Measurements from ENCODE around the gene HOXC6.
A peak's percentile ranks its signal among the peaks of the same experiment; 100 is the strongest.

Gene HOXC6

DNA sequence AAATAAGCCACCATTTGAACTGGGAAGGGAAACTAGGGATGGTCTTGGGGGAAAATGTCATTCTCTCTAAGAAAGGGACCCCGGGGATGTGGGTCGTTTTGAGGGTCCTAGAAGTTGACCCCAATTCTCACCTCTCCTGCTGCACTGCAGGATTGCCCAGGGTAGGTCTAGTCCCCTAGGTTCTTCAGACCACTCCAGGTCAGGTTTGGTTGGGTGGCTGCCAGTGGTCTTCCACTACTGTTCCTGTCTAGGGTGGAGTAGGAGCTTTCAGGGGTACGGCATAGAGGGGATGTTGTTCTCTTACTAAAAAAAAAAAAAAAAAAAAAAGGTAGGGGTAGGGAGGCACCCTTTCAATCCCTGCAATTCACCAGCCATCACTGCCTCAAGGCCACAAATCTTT lies 12.2 kb upstream of the HOXC6 start:
- DNase-seq: no peak

DNA sequence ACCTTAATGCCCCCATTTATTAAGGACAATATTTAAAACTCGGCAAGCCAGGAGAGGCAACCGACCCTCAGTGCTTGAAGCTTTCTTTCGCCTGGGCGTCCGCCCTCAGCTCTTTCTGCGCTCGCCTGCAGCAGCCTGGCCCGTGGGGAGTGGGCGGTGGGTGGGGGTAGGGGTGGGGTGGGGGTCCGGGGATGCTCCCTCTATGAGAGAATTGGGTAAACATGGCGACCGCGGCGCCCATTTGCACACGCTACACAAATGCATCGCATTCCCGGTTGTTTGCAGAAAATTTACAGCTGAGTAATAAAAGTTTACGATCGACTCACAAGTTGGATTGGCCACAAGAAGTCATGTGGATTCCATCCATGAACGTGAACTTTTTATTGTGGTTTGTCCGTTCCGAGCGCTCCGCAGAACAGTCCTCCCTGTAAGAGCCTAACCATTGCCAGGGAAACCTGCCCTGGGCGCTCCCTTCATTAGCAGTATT lies 11.7 kb upstream of the HOXC6 start:
- peak; percentile 20 to 34 for DNase-seq

- DNase-seq: peak; percentile 72 to 76
Observed at GRCh38 chr12:54017027-54017788, 11.0 kb upstream of the HOXC6 start.

GRCh38 chr12:54017878-54018467 lies 10.3 kb upstream of the HOXC6 start:
- DNase-seq: peak; percentile 91 to 93

- peak; percentile 20 to 24 for DNase-seq
Observed at GRCh38 chr12:54018468-54018984, 9.7 kb upstream of the HOXC6 start.

GRCh38 chr12:54019091-54019811 lies 9.0 kb upstream of the HOXC6 start:
- no peak for DNase-seq

GRCh38 chr12:54019924-54020590 lies 8.2 kb upstream of the HOXC6 start:
- DNase-seq: no peak

DNA sequence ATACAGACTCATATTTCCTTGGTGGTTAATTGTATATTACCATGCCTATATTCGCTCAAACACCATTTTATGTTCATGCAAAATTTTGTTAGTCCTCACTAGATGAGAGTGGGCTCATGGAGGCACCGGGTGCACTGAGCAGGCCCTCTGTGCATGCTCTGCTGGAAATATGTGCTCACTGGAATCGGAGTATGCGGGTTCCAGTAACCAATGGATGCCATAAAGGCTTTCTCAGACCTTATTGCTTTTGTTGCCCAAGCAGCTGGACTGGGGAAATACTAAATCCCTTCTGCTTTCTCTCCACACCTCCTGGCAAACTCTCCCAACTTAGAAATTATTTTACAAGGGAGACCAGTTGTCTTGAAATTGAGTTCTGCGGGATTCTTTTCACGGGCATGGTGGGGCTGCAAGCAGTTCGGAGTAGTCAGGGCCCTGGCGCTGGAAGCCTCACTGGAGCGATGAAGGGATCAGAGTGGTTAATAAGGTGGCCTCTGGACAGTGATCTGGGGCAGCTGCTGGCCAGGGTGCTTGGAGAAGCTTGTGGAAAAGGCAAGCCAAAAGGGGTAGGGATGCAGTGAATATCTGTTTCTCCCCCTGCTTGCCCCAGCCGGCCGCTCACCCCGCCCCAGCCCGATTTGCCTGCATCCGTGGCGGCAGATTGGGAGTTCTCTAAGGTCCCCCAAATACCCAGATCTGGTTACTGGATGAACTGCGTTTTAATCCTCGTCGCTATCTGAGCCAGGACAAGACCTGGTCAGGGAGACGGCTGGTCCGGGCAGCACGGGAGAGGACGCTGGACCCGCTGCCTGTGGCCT lies 7.4 kb upstream of the HOXC6 start:
- DNase-seq: no peak

DNA sequence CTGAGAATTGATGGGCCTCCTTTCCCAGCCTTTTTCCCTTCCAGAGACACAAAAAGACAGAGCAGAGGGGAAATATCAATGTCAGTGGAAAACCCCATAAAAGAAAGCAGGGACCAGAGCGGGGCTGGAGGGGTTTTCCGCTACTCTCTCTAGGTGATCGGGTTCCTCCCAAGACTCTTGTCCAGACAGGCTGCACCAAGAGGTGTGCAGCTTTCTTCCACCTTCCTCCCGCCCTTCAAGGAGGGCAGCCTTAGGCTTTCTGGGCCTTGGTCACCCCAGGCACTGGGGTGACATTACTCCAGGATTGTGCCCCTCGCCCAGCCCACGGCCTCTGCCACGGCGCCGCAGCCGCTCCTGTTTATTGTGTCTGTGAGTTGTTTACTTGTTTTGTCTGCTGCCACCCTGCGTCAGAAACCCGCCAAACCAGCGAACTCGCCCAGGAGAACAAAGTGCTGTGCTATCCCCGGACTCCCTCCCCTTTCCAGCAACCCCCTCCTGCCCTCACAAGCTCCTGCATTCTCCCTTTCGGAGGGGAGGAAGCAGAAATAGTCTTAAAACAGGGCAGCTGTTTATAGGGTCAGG lies 6.7 kb upstream of the HOXC6 start:
- DNase-seq: peak in 1 of 2 experiments; percentile 25

DNA sequence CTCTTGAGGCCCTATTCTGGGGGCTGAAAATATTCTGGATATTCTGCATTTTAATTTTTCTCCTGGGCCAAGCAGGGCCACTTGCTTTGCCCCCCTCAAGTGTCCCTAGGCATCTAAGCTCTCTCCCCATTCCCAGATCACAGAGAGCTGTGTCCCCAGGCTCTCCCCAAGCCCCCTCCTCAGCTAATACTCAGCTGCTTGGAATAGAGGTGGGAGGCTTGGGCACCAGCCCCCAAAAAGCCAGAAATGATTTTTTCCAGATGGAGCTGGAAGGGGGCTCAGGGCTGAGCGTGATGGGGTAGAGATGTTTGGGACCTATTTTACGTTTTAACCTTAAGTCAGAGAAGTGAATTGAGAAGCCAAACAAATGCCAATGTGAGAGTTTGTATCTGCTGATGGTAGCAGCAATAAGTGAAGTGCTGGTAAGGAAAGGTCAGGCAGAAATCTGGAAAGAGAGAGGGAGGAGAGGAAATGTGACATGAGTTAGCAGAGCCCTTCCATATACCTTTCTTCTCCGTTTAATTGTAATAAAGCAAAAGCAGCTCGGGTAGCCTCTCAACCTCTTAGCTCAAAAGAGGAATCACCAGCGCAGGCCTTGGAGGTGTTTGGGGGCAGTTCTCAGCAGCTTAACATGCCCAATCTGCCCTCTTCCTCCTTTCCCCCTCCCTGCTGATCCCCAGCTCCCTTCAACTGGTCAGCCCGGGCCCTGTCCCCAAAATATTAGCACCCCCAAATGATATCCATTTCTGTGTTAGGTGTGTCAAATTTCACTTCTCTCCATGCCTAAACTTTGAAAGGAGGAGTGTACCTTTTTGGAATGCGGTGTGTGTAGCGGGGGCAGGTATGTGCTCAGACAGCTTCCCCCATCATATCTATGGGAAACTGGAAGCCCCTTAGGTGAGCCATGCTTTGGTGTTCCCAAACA lies 5.0 kb upstream of the HOXC6 start:
- no peak for DNase-seq

GRCh38 chr12:54024127-54024526 lies 4.1 kb upstream of the HOXC6 start:
- DNase-seq: no peak

DNA sequence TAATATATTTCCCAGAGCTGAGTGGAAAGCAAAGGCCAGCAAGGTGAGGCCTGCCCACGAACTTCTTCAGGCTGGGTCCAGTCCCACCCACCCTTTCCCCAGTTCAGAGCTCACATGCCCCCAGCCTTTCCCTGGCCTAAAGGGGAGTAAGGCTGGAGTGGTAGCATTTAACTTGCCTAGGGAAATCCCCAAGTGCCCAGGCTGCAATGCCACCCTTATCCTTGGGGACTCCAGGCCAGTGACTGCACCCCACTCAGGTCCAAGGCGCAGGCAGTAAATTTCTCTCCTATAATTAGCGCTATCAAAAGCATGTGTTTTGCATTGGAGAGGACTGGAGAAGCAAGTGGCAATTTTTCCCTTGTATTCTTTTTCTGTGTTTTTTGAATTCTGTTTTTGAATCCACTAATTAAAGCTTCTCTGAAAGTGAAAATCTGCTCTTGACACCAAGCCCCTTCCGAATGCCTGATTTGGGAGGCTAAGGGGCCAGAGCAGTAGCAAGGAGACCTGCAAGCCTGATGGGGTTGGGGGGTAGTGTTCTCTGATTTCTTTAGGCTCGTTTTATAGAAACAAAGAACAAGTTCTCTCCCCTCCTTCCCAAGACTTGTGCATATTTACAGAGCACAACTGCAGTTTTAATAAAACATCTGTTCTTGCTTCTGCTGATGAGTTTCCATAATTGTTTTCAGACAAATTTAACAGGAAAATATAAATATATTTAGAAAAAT lies 3.5 kb upstream of the HOXC6 start:
- DNase-seq: no peak

- no peak for DNase-seq
Observed at GRCh38 chr12:54025499-54026405, 2.5 kb upstream of the HOXC6 start.

- no peak for DNase-seq
Observed at GRCh38 chr12:54026640-54027441, 1.4 kb upstream of the HOXC6 start.

GRCh38 chr12:54027442-54027786 lies 826 bp upstream of the HOXC6 start:
- DNase-seq: no peak

GRCh38 chr12:54029529-54030441 lies 1.5 kb downstream of the HOXC6 start:
- DNase-seq: no peak

- DNase-seq: no peak
Observed at GRCh38 chr12:54030442-54030801, 2.2 kb downstream of the HOXC6 start.
